IMR-90 (cell line): ENCODE data around the gene GLB1L. TPM values are rescaled to one million over a fixed set of nuclear protein-coding genes. Genes with fewer than 3 reads are reported as not detected.
A peak's percentile ranks its signal among the peaks of the same experiment; 100 is the strongest.

Experiments used
- ATAC-seq: fragments of 200-7000 bp; cut with Tn5 transposase; 2 replicates; pipeline ENCODE4 v1.9.1; 2020; ENCODE audit warnings: low read depth, mild to moderate bottlenecking, moderate library complexity
- BruUV-seq: library from RNA; stranded (reverse); fragments of 400-500 nt; replicated peaks from 2 replicates; lab custom pipeline; 2021; lab: Mats Ljungman, UMichigan
- CTCF ChIA-PET: fragments of 300-600 bp; formaldehyde crosslinking; extraction: SDS; loops from one replicate; lab custom pipeline; 2021; ENCODE audit warnings: antibody characterized with exemption; lab: Yijun Ruan, JAX
- POLR2A ChIA-PET: fragments of 300-600 bp; sonication (Branson Sonifier 250); formaldehyde crosslinking; loops from one replicate; lab custom pipeline; 2022; ENCODE audit warnings: antibody characterized with exemption; ENCODE audit not compliant: unreplicated experiment; lab: Charles Lee
- DNase-seq: peaks from one replicate; pipeline ENCODE4 v3.0.0; 2013
- H2AFZ ChIP-seq: replicated peaks from 2 replicates; pipeline ENCODE3; 2013; ENCODE audit warnings: low read length, mild to moderate bottlenecking; ENCODE audit not compliant: poor library complexity
- H2AK5ac ChIP-seq: 2 replicates; pipeline ENCODE4 v1.6.1; 2013; ENCODE audit warnings: low read depth, low read length, inconsistent platforms
- H2AK9ac ChIP-seq: replicated peaks from 2 replicates; pipeline ENCODE3; 2013; ENCODE audit warnings: mild to moderate bottlenecking, low read depth, low read length, moderate library complexity; ENCODE audit not compliant: poor library complexity
- H2BK120ac ChIP-seq: 2 replicates; pipeline ENCODE4 v1.6.1; 2013; ENCODE audit warnings: low read depth, low read length, inconsistent platforms
- H2BK15ac ChIP-seq: 3 replicates; pipeline ENCODE4 v1.6.1; 2013; ENCODE audit warnings: low read depth, low read length, inconsistent platforms
- H2BK20ac ChIP-seq: 2 replicates; pipeline ENCODE4 v1.6.1; 2013; ENCODE audit warnings: low read depth, mild to moderate bottlenecking, inconsistent platforms, low read length, moderate library complexity
- H2BK5ac ChIP-seq: 2 replicates; pipeline ENCODE4 v1.6.1; 2013; ENCODE audit warnings: mild to moderate bottlenecking, low read depth, low read length, inconsistent platforms; ENCODE audit not compliant: poor library complexity, severe bottlenecking
- H3K14ac ChIP-seq: replicated peaks from 2 replicates; pipeline ENCODE4 v1.6.1; 2013; ENCODE audit warnings: low read depth, low read length, inconsistent platforms
- H3K18ac ChIP-seq: 2 replicates; pipeline ENCODE4 v1.6.1; 2013; ENCODE audit warnings: low read depth, low read length, control low read depth
- H3K23ac ChIP-seq: 2 replicates; pipeline ENCODE4 v1.6.1; 2013; ENCODE audit warnings: low read depth, low read length, inconsistent platforms
- H3K27ac ChIP-seq: 2 replicates; pipeline ENCODE4 v1.5.1; 2013; ENCODE audit warnings: mild to moderate bottlenecking, control low read depth, low read length; ENCODE audit not compliant: insufficient read depth
- H3K27me3 ChIP-seq: 2 replicates; pipeline ENCODE4 v1.6.1; 2013; ENCODE audit warnings: low read length; ENCODE audit not compliant: control insufficient read depth, insufficient read depth
- H3K36me3 ChIP-seq: 2 replicates; pipeline ENCODE4 v1.6.1; 2013; ENCODE audit warnings: low read length, mixed read lengths; ENCODE audit not compliant: control insufficient read depth, insufficient read depth
- H3K4ac ChIP-seq: 2 replicates; pipeline ENCODE4 v1.6.1; 2013; ENCODE audit warnings: low read depth, low read length, inconsistent platforms
- H3K4me1 ChIP-seq: 2 replicates; pipeline ENCODE4 v1.6.1; 2013; ENCODE audit warnings: low read length, mixed read lengths; ENCODE audit not compliant: control insufficient read depth, insufficient read depth
- H3K4me2 ChIP-seq: 2 replicates; pipeline ENCODE4 v1.6.1; 2013; ENCODE audit warnings: low read depth, mild to moderate bottlenecking, control low read depth, low read length, moderate library complexity
- H3K4me3 ChIP-seq: 2 replicates; pipeline ENCODE4 v1.5.1; 2013; ENCODE audit warnings: low read depth, mild to moderate bottlenecking, control low read depth, low read length, moderate library complexity; ENCODE audit not compliant: insufficient read depth
- H3K56ac ChIP-seq: 2 replicates; pipeline ENCODE4 v1.6.1; 2013; ENCODE audit warnings: low read length, inconsistent platforms; ENCODE audit not compliant: insufficient read depth; ENCODE audit errors: extremely low read depth
- H3K79me1 ChIP-seq, 2 experiments: 2 replicates each; pipeline ENCODE4 v1.6.1; 2013; ENCODE audit warnings: low read length in 2 of 2, inconsistent platforms in 1 of 2, low read depth in 1 of 2
- H3K9ac ChIP-seq: 2 replicates; pipeline ENCODE4 v1.6.1; 2013; ENCODE audit warnings: low read depth, low read length, control low read depth
- H3K9me1 ChIP-seq: 2 replicates; pipeline ENCODE4 v1.6.1; 2013; ENCODE audit warnings: low read length, inconsistent platforms; ENCODE audit not compliant: insufficient read depth
- H3K9me3 ChIP-seq: 2 replicates; pipeline ENCODE4 v1.6.1; 2013; ENCODE audit warnings: low read length; ENCODE audit not compliant: control insufficient read depth, insufficient read depth
- H4K20me1 ChIP-seq: 2 replicates; pipeline ENCODE4 v1.6.1; 2013; ENCODE audit warnings: low read length, inconsistent platforms; ENCODE audit not compliant: insufficient read depth
- H4K5ac ChIP-seq: 2 replicates; pipeline ENCODE4 v1.6.1; 2013; ENCODE audit warnings: mild to moderate bottlenecking, low read depth, low read length, control low read depth
- H4K8ac ChIP-seq, 2 experiments: 2 replicates each; pipeline ENCODE4 v1.6.1; 2013; ENCODE audit warnings: low read depth in 2 of 2, low read length in 2 of 2, control low read depth in 1 of 2, inconsistent platforms in 1 of 2
- H4K91ac ChIP-seq: 2 replicates; pipeline ENCODE4 v1.6.1; 2013; ENCODE audit warnings: low read depth, low read length, inconsistent platforms; ENCODE audit not compliant: insufficient read depth
- CHD1 ChIP-seq: IDR thresholded peaks from 2 replicates; pipeline ENCODE4 v1.6.1; 2012; ENCODE audit warnings: low read depth, low read length, improper control_type of control experiment
- MXI1 ChIP-seq: IDR thresholded peaks from 2 replicates; pipeline ENCODE4 v1.6.1; 2012; ENCODE audit warnings: low read depth, mild to moderate bottlenecking, low read length, moderate library complexity, borderline replicate concordance
- RCOR1 ChIP-seq: IDR thresholded peaks from 2 replicates; pipeline ENCODE4 v1.6.1; 2012; ENCODE audit warnings: mild to moderate bottlenecking, low read length, improper control_type of control experiment; ENCODE audit not compliant: insufficient replicate concordance
- SMC3 ChIP-seq: fragments of 150-350 bp; IDR thresholded peaks from 2 replicates; pipeline ENCODE4 v1.6.1; 2016; ENCODE audit warnings: low read depth, mild to moderate bottlenecking, antibody characterized with exemption, low read length, moderate library complexity
- WGBS, 2 experiments: methylation state at CpG; one replicate each; pipeline versions ENCODE4 v1.1.5 to v1.1.7; 2013; ENCODE audit warnings: missing lambda C conversion rate in 2 of 2; ENCODE audit not compliant: insufficient read length in 1 of 2; ENCODE audit errors: extremely low coverage in 2 of 2; 5-methylcytosine and 5-hydroxymethylcytosine counted together
- dilution Hi-C: fragments of 300-500 bp; cut with HindIII; formaldehyde crosslinking; loops from one replicate; pipeline ENCODE4 v1.14.3; 2018; ENCODE audit warnings: low sequenced_read_pairs; ENCODE audit not compliant: unreplicated experiment
- in situ Hi-C: fragments of 300-500 bp; cut with MboI; formaldehyde crosslinking; loops from 3 replicates; pipeline ENCODE4 v1.14.3; 2019; ENCODE audit warnings: low sequenced_read_pairs, inconsistent platforms, mixed read lengths
- intact Hi-C: fragments of 100-400 bp; cut with micrococcal nuclease; formaldehyde crosslinking; loops from 2 replicates; pipeline ENCODE4 v1.10.0; 2022
- polyA plus RNA-seq, 3 experiments: library from polyadenylated mRNA; depleted of rRNA; stranded (reverse); fragments of >200 nt; gene quantifications; 2 replicates each; pipeline ENCODE4 v1.2.3, GENCODE V29; 2012; ENCODE audit warnings: low replicate concordance in 1 of 3
- total RNA-seq: library from RNA; depleted of rRNA; stranded (reverse); fragments of >200 nt; gene quantifications from 2 replicates; pipeline ENCODE4 v1.2.3, GENCODE V29; 2012
- TF ChIP-seq, protein P1 (sequence below): fragments of 150-350 bp; IDR thresholded peaks from 2 replicates; pipeline ENCODE4 v1.6.1; 2016; ENCODE audit warnings: low read depth, mild to moderate bottlenecking, low read length, moderate library complexity, borderline replicate concordance

GLB1L gene
- total and polyA plus RNA-seq, 2 of the 4 experiments (the other 2 are of a cell fraction): 4.1 to 6.2 TPM

DNA sequence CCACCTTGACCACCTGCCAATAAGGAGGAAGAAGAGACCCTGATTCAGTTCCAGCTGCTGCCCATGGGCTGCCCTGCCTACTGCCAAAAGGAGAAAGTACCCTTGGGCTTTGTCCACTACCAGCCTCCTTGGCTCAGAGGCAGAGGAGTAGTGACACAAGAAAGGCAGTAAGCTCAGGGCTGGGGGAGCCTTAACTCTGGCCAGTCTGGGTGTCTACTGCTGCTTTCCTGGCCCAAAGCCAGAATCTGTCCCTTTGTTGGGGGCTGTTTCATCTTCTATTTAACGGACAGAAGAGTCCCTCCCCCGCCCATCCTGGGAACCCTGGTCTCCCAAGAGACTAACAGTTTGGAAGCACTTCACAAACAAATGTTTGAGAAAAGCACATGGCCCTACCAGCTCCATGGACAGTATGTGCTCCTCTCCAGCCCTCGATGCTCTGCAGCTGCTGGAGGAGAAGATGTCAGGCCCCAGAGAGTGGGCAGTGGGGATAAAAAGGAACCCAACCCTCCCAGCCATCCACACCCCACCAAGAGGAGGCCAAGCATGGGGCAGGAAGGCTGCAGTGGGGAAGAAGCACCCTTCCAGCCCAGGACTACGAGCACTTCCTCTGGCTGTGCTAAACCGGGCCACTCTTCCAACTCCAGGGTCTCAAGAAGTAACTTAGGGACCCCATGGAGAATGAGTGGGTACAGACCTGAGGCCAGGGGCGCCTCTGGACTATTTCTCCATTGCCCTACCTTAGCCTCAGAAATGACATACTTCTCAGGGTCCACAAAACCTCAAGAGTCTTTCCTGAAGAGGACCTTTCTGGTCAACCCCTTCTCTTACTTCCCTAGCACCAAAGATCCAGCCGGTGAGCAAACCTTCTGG, 17.0 kb downstream of the GLB1L start:
- Histone ChIP-seq H4K91ac (peak overlapping the region; percentile 68), H3K4me3 (peak overlapping the region; percentile 79), H2BK20ac (no peak overlapping the region), H4K8ac (peak overlapping the region; percentile 26 to 66; a peak in 2 of 4 replicates), H2AK9ac (peak overlapping the region; percentile 94), H3K4ac (peak overlapping the region; percentile 51), H3K36me3 (peaks cover 38% of the 10 kb centered on the region), H3K9ac (peak overlapping the region; percentile 82), H2AFZ (peak overlapping the region; percentile 99), H3K4me2 (peak overlapping the region; percentile 93), H4K20me1 (no peaks in the 10 kb centered on the region), H3K9me3 (no peaks in the 10 kb centered on the region), H3K18ac (no peak overlapping the region), H3K56ac (peak overlapping the region; percentile 69; the same call in 1 of the 2 replicates), H2AK5ac (peak overlapping the region; percentile 60), H4K5ac (peak overlapping the region; percentile 31), H3K79me1 (peaks cover 46 to 58% of the 10 kb centered on the region in 2 experiments), H2BK15ac (0 out of 3 replicates have a peak overlapping the region, but pooled peaks have one; percentile 25), H3K9me1 (peaks cover 8% of the 10 kb centered on the region; the same call in 1 of the 2 replicates), H3K4me1 (peaks cover 5% of the 10 kb centered on the region), H2BK5ac (peak overlapping the region; percentile 71), H3K27me3 (no peaks in the 10 kb centered on the region), H3K27ac (peak overlapping the region; percentile 70), H3K23ac (peak overlapping the region; percentile 87), H3K14ac (peak overlapping the region; percentile 93), H2BK120ac (no peak overlapping the region)
- intact Hi-C loops: no loop called here
- DNase-seq (no peak), ATAC-seq (no peak)
- CTCF ChIA-PET: interaction anchor here (0.6 to 1.4 kb wide), 3 partner anchors 50 to 137 kb away, joined by 4 to 8 read pairs (median 5); no protein-coding TSS in a partner anchor
- dilution Hi-C loops: no loop called here
- 0% methylated on average over 1 of the region's 7 CpGs; no CpG with 5 or more reads in 1 of the 2 experiments for WGBS, 2 experiments
- in situ Hi-C loops: no loop called here
- no TSS peak for BruUV-seq
- no peak for TF ChIP-seq SMC3
- TF ChIP-seq MXI1: no peak
- TF ChIP-seq CHD1: no peak
- TF ChIP-seq, protein P1, sequence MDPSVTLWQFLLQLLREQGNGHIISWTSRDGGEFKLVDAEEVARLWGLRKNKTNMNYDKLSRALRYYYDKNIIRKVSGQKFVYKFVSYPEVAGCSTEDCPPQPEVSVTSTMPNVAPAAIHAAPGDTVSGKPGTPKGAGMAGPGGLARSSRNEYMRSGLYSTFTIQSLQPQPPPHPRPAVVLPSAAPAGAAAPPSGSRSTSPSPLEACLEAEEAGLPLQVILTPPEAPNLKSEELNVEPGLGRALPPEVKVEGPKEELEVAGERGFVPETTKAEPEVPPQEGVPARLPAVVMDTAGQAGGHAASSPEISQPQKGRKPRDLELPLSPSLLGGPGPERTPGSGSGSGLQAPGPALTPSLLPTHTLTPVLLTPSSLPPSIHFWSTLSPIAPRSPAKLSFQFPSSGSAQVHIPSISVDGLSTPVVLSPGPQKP: no peak
- TF ChIP-seq RCOR1: no peak
- POLR2A ChIA-PET: interaction anchor here (0.7 to 1.1 kb wide), 2 partner anchors 16 to 21 kb away, joined by 6 to 18 read pairs; no protein-coding TSS in a partner anchor
